Measurements from ENCODE around the gene PDGFB. TPM values are rescaled to one million over a fixed set of nuclear protein-coding genes. Genes with fewer than 3 reads are reported as not detected.

PDGFB gene
- total and polyA plus RNA-seq, 9 of the 15 experiments (the other 6 are each of a cell fraction or from before 2014, with no cell fraction given): 0.07 to 4.0 (median 0.48) TPM; not detected in 1

GRCh38 chr22:39176143-39176713 is 68.6 kb downstream of the PDGFB start:
- no peak overlapping the region for H3K4me3 ChIP-seq
- H3K9me1 ChIP-seq (ENCODE audit: control insufficient read depth, insufficient read depth, low read length): no peaks in the 10 kb centered on the region
- POLR2A ChIA-PET: interaction anchor here (0.7 kb wide), 1 partner anchor 14 kb away, joined by 3 read pairs; no protein-coding TSS in a partner anchor
- no peak for TF ChIP-seq ZNF121 (CRISPR knock-in tag; conservative IDR thresholded peaks at IDR 0.05)
- TF ChIP-seq, protein P1, sequence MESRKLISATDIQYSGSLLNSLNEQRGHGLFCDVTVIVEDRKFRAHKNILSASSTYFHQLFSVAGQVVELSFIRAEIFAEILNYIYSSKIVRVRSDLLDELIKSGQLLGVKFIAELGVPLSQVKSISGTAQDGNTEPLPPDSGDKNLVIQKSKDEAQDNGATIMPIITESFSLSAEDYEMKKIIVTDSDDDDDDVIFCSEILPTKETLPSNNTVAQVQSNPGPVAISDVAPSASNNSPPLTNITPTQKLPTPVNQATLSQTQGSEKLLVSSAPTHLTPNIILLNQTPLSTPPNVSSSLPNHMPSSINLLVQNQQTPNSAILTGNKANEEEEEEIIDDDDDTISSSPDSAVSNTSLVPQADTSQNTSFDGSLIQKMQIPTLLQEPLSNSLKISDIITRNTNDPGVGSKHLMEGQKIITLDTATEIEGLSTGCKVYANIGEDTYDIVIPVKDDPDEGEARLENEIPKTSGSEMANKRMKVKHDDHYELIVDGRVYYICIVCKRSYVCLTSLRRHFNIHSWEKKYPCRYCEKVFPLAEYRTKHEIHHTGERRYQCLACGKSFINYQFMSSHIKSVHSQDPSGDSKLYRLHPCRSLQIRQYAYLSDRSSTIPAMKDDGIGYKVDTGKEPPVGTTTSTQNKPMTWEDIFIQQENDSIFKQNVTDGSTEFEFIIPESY (CRISPR knock-in tag; IDR thresholded peaks at IDR 0.05): peak; percentile 56; the same call in 1 of the 2 replicates
- no peak for TF ChIP-seq STAT6 (CRISPR knock-in tag; IDR thresholded peaks at IDR 0.05)
- no peak for TF ChIP-seq FUS (optimal IDR thresholded peaks at IDR 0.05; ENCODE audit: low read depth, low read length)
- no peak for TF ChIP-seq ZNF253 (CRISPR knock-in tag; conservative IDR thresholded peaks at IDR 0.05)
- CTCF ChIA-PET (ENCODE audit: low intra/inter-chr PET ratio): no interaction called here
- in situ Hi-C loops (cut with MboI): loop anchor here (10.0 kb wide), 1 partner anchor 329 kb away; the partner anchor contains the start of gene MIEF1
- no peaks in the 10 kb centered on the region for H3K36me3 ChIP-seq (ENCODE audit: control insufficient read depth, insufficient read depth, low read length)
- 43% methylated on average over 15 of the region's 23 CpGs for WGBS (ENCODE audit: insufficient coverage, low coverage, missing lambda C conversion rate)
- no peaks in the 10 kb centered on the region for H3K27me3 ChIP-seq (ENCODE audit: control insufficient read depth in 2 of 2, insufficient read depth in 2 of 2, low read length in 2 of 2)
- no peak for FAIRE-seq
- BruUV-seq (replicated peaks): no TSS peak
- no peaks in the 10 kb centered on the region for H4K20me1 ChIP-seq (replicated peaks; ENCODE audit: control insufficient read depth, insufficient read depth, low read length)
- no peak overlapping the region for H3K4me2 ChIP-seq (ENCODE audit: insufficient read depth, low read length)
- no peaks in the 10 kb centered on the region for H3K9me3 ChIP-seq (replicated peaks; ENCODE audit: control insufficient read depth, insufficient read depth, low read depth, low read length)
- H3K4me1 ChIP-seq (replicated peaks in 1 of 2; ENCODE audit: control insufficient read depth in 2 of 2, insufficient read depth in 2 of 2, low read length in 2 of 2): peaks cover 13 to 39% of the 10 kb centered on the region in 2 experiments; a peak in 4 of 5 replicates
- no peak for ATAC-seq
- H3K27ac ChIP-seq (ENCODE audit: extremely low read depth, low read depth, low read length): no peak overlapping the region
- no peaks in the 10 kb centered on the region for H3K79me2 ChIP-seq (ENCODE audit: control insufficient read depth, insufficient read depth, low read length)
- no peak for DNase-seq (ENCODE audit: extremely low read depth in 1 of 4, low spot score in 3 of 4)
- intact Hi-C loops (cut with micrococcal nuclease): loop anchor here (10.0 kb wide), 1 partner anchor 349 kb away; the partner anchor contains the start of gene ATF4
- no peak overlapping the region for H2AFZ ChIP-seq (ENCODE audit: low read depth, low read length)
- H3K9ac ChIP-seq (ENCODE audit: insufficient read depth in 1 of 2, low read depth in 2 of 2, low read length in 2 of 2): no peak overlapping the region

Measured in K562 (cell line).